ENCODE results near the gene SPOCD1.

The SPOCD1 gene

DNA sequence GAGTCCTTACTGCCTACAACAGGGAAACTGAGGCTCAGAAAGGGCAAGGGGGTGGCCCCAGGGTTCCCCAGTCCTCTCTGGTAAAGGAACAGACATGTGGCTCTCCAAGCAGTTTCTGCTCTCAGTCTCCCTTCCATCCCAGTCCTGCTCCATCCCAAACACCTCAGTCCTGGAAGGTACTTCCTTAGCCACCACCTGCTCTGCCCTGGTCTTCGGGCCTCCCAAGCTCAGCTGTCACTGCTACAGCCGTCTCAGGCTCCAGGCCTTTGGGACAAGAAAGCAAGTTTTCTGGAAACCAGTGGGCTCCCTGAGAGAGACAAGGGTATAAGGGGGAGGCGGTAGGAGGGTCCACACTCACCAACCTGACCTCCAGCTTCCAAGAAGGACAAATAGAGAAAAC lies 28.6 kb downstream of the SPOCD1 start:
- no peak for DNase-seq (ENCODE audit: low read depth in 2 of 2)

- no peak for DNase-seq (ENCODE audit: low read depth in 2 of 2)
These were observed 29.3 kb downstream of the SPOCD1 start for GRCh38 chr1:31786366-31787060.

DNA sequence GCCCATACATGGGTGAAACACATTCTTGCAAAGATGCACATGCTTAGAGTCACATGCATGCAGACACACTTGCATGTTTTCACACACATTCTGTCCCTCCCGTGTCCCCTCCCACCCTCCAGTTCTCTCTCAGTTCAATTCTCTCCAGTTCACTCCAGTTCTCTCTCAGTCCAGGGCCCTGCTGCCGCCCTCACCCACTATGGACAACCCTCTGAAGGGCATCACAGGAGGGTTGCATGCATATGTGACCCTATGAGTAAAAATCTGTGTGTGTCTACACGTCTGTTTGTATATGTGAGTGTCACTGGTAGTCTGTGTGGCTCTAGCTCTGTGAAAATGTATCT lies 29.9 kb downstream of the SPOCD1 start:
- no peak for DNase-seq (ENCODE audit: low read depth in 2 of 2)

DNA sequence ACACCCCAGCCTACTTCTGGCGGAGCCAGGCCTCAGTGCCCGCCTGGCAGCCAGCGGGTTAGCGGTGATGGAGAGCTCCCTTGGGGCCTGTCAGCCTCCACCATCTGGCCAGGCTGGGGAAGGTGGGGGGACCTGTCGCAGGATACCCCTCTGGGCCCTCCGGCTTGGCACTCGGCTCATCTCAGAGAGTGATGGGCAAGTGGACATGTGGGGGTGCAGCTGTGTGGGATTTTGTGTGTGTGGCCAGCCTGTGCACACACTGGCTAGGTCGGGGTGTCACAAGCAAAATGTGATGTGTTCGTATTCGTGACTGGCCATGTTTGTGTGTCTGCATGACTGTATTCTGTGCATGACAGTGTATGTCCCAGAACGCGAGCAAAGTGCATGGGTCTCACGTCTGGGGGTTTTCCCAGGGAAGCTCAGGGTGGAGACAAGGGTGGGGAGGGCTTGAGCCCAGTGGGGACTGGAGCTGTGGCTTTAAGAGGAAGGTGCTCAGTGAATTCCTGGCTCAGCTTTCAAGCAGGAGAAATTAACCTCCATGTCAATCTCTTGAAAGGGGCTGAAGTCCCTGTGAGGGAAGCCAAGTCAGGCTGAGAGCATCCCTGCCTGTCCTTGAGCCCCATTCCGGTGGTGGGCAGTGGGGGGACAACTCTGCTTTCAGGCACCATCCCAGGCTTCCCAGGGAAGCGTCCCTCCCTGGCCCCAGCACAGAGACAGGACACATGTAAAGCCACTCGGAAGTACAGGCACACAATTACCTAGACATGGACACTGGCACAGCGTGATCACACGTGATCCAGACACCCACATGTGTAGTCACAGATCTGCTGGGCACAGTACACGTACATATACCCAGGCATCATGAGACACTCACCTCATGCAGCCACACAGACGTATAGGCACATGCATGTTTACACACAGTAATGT lies 30.5 kb downstream of the SPOCD1 start:
- no peak for DNase-seq (ENCODE audit: low read depth in 2 of 2)

DNA sequence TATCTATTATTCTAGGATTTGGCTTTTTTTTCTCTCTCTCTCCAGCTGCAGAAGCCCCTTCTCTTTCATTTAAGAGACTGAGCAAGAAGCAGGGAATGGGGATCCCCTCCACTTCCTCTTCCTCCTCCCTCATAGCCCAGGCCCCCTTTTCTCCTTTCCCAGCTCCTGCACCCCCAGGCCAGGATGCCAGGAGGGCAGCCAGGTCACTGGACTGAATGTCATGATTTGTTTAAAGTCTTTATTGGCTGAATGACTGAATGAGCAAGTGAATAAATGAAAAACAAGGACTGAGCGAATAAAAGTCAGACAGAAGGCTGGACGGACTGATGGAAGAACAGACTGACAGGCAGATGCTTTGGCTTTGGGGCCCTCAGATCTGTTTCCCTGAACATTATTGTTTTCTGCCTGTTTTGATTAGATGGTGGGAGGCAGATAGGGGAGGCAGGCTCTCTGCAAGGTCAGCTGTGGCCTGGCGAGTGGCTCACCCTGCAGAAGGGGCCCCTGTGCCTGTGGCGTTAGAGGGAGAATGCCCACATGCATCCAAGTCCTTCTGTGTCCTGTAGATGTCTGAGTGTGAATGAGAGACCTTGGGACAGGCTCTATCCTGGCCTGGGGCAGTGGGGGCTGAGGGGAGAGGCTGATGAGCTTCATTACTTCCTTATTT lies 31.3 kb downstream of the SPOCD1 start:
- DNase-seq (ENCODE audit: low read depth in 2 of 2) = no peak

DNA sequence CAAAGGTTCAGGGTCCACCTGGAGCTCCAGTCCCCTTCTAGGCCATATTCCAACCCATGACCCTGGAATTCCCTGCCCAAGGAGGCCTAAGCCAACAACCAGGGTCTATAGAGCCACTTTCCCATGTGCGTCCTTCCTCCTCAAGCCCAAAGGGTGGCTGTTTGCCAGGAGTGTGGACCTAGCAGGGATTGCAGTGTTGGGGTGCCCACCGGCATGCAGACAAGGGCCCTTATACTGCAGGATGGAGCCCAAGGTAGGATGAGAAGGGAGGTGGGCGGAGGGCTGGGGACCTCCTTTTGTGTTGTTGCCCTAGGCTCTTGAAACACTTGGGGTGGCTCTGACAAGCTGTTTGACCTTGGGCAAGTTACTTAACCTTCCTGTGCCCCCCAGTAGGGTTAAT lies 32.0 kb downstream of the SPOCD1 start:
- DNase-seq (ENCODE audit: low read depth in 2 of 2) = no peak

- DNase-seq (ENCODE audit: low read depth in 2 of 2) = no peak
These were observed 33.1 kb downstream of the SPOCD1 start for GRCh38 chr1:31782421-31783410.

- DNase-seq (ENCODE audit: low read depth in 2 of 2) = no peak
These were observed 34.0 kb downstream of the SPOCD1 start for GRCh38 chr1:31781756-31782371.

- DNase-seq (ENCODE audit: low read depth in 2 of 2) = no peak
These were observed 34.6 kb downstream of the SPOCD1 start for GRCh38 chr1:31781138-31781755.

DNA sequence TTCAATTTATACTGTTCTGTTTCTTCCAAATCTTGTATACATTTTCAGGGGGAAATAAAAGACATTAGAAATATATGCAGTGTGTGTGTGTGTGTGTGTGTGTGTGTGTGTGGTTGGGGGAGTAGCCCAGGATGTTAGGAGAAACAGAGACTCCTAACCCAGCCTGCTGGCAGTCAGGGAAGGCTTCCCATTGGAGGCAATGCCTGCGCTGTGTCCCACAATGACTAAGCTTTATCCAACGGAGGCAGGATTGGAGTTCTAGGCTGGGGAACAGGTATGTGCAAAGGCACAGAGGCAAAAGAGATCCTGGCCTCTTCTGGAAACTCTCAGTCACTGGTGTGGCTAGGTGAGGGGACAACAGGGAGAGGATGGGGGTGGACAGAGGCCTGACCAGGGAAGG lies 35.2 kb downstream of the SPOCD1 start:
- no peak for DNase-seq (ENCODE audit: low read depth in 2 of 2)

DNA sequence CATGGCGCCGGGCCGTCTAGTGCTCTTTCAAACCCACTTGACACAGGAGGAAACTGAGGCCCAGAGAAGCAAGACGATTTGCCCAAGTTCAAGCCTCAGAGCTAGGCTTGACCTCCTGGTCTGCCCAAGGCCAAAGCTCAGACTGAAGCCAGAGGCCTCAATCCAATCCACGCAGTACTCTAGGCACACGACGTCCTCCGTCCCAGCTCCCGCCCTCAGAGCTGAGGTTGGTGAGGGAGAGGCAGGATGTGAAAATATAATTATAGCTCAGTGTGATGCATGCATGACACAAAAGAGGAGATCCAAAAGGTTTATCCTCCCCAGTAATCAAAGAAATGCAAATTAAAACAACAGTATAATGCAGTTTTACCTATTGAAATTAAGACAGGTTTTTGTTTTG lies 36.1 kb downstream of the SPOCD1 start:
- no peak for DNase-seq (ENCODE audit: low read depth in 2 of 2)

- no peak for DNase-seq (ENCODE audit: low read depth in 2 of 2)
These were observed 36.9 kb downstream of the SPOCD1 start for GRCh38 chr1:31778763-31779488.

DNA sequence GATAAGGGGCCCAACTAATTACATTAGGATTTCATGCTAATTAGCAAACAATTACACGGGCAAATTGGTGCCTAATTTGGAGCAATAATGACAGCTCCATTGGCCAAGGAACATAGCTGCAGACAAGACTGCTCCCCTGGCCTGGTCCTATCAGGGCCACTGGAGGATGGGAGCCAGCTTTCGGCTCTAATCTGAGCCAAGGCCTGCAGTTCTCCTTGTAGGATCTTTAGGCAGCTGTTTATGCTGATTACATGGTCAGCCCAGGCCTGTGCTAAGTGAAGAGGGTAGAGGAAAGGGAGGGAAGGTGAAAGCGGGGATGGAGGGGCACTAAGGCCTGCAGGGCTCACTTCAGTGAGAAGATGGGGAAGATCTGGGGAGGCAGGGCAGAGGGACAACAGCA lies 39.3 kb downstream of the SPOCD1 start:
- no peak for DNase-seq (ENCODE audit: low read depth in 2 of 2)

GRCh38 chr1:31776032-31776431 lies 39.8 kb downstream of the SPOCD1 start:
- DNase-seq (ENCODE audit: low read depth in 2 of 2) = no peak

DNA sequence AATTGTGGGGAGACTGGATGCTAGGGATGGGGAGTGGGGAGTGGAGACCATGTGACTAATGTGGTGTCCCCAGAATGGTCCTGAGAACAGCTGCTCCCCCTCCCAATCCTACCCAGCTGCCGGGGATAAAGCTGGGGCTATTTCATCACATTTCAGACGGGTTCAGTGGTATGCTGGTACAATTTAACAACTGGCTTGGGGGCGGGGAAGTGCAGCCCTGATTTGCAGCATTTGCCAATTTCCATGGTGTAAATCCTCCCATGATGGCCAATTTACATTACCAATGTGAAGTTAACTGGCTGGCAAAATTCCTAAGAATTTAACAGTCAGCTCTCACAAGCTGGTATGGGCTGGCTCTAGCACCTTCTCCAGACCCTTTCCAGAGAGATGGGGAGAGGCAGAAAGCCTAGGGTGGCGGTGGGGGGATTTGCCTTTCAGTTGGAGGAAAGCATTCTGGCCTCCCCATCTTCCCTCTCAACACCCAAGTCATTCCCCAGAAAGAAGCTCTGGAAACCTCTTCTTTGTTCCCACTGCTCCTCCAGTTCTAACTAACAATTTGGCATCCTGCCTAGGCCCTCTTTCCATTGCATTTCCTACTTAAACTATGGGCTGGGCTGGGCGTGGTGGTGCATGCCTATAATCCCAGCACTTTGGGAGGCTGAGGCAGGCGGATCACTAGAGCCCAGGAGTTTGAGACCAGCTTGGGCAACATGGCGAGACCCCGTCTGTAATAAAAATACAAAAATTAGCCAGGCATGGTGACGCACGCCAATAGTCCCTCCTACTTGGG lies 40.4 kb downstream of the SPOCD1 start:
- no peak for DNase-seq (ENCODE audit: low read depth in 2 of 2)

- no peak for DNase-seq (ENCODE audit: low read depth in 2 of 2)
These were observed 41.3 kb downstream of the SPOCD1 start for GRCh38 chr1:31774495-31774894.

- no peak for DNase-seq (ENCODE audit: low read depth in 2 of 2)
These were observed 42.0 kb downstream of the SPOCD1 start for GRCh38 chr1:31773861-31774260.

GRCh38 chr1:31772669-31773248 lies 43.1 kb downstream of the SPOCD1 start:
- no peak for DNase-seq (ENCODE audit: low read depth in 2 of 2)

Data from activated CD4-positive, alpha-beta T cell treated with anti-CD3 and anti-CD28 coated beads for 24 hours (primary cell).